Measurements from ENCODE around the gene APOO.
"Not testable (repeated sequence)": the region's sequence is repeated elsewhere in the genome, so short reads cannot be mapped to it uniquely, and the experiment has no call there.

Gene APOO

GRCh38 chrX:23901805-23902204 is 5.9 kb downstream of the APOO start:
- DNase-seq: peak; percentile 49

- DNase-seq: no peak
Observed at GRCh38 chrX:23901060-23901459, 6.7 kb downstream of the APOO start.

- DNase-seq: no peak
Observed at GRCh38 chrX:23900220-23900797, 7.4 kb downstream of the APOO start.

- DNase-seq: no peak
Observed at GRCh38 chrX:23898412-23898959, 9.3 kb downstream of the APOO start.

GRCh38 chrX:23896981-23897380 is 10.8 kb downstream of the APOO start:
- DNase-seq: no peak

GRCh38 chrX:23896539-23896938 is 11.2 kb downstream of the APOO start:
- DNase-seq: not testable (repeated sequence)

- not testable (repeated sequence) for DNase-seq
Observed at GRCh38 chrX:23894993-23895392, 12.7 kb downstream of the APOO start.

GRCh38 chrX:23890933-23891332 is 16.8 kb downstream of the APOO start:
- no peak for DNase-seq

- no peak for DNase-seq
Observed at GRCh38 chrX:23888887-23889501, 18.7 kb downstream of the APOO start.

GRCh38 chrX:23887918-23888317 is 19.8 kb downstream of the APOO start:
- no peak for DNase-seq

- DNase-seq: no peak
Observed at GRCh38 chrX:23887451-23887850, 20.3 kb downstream of the APOO start.

GRCh38 chrX:23885803-23886202 is 21.9 kb downstream of the APOO start:
- no peak for DNase-seq

- no peak for DNase-seq
Observed at GRCh38 chrX:23884427-23885024, 23.2 kb downstream of the APOO start.

GRCh38 chrX:23883737-23884354 is 23.9 kb downstream of the APOO start:
- no peak for DNase-seq

GRCh38 chrX:23879380-23880090 is 28.2 kb downstream of the APOO start:
- no peak for DNase-seq

GRCh38 chrX:23871905-23872546 is 35.7 kb downstream of the APOO start:
- DNase-seq: no peak

- no peak for DNase-seq
Observed at GRCh38 chrX:23870041-23870440, 37.7 kb downstream of the APOO start.

- DNase-seq: no peak
Observed at GRCh38 chrX:23864742-23865326, 42.9 kb downstream of the APOO start.

GRCh38 chrX:23861952-23862351 is 45.8 kb downstream of the APOO start:
- not testable (repeated sequence) for DNase-seq

- no peak for DNase-seq
Observed at GRCh38 chrX:23861215-23861896, 46.4 kb downstream of the APOO start.

GRCh38 chrX:23859238-23859637 is 48.5 kb downstream of the APOO start:
- DNase-seq: not testable (repeated sequence)

- no peak for DNase-seq
Observed at GRCh38 chrX:23857935-23858334, 49.8 kb downstream of the APOO start.

Data from CD4-positive, alpha-beta T cell treated with Interleukin-17A for 4 hours (primary cell).